ENCODE data around the gene FMNL3.

The FMNL3 gene

DNA sequence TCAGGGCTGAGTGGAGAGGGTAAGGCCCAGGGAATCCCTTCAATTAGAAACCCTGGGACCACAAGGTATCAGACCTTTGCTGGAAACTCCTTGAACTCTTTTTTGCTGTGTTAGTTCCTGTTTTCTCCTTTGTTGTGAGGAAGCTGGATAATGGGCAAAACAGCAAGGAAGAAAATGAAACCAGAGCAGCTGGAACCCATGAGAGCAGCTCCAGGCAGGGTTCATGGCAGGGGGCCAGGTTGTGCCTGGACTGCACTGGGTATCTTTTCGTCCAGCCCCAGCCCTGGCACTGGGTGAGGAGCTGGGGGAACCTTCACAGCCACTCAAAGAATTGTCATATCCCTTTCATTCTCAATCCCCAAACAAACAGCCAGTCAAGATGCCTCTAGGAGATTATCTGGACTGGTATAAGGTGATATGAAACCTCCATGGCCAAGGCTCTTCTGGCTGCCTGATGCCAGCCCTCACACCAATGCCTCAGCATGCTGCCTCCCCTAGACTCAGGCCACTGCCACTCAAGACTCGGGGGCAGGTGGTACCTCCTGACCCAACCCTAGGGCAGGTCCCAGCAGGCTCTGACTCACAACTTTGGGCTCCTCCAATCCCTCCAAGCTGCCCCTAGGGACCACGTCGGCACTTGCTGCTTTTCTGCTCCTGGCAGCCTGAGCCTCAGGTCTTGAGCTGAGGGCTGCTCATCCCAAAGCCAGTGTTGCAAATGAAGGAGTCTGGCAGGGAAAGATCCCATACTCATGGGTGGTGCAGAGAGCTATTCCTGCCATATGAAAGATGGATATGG lies 118.3 kb downstream of the FMNL3 start:
- peak; percentile 57 for DNase-seq

GRCh38 chr12:49588281-49588680 lies 118.9 kb downstream of the FMNL3 start:
- no peak for DNase-seq

- no peak for DNase-seq
Observed at GRCh38 chr12:49587174-49587908, 119.9 kb downstream of the FMNL3 start.

Measured in NCI-H2029 (cell line).